Endothelial cell of umbilical vein (primary cell): Measurements from ENCODE around the gene COMMD7. TPM values are rescaled to one million over a fixed set of nuclear protein-coding genes. Genes with fewer than 3 reads are reported as not detected.

Experiments used
- BruUV-seq: library from RNA; stranded (reverse); fragments of 400-500 nt; replicated peaks from 2 replicates; lab custom pipeline; 2021; lab: Mats Ljungman, UMichigan
- CTCF ChIA-PET: fragments of 300-600, 350-600 bp; sonication (Branson Sonifier 250); formaldehyde crosslinking; loops from one replicate; lab custom pipeline; 2021; ENCODE audit warnings: antibody characterized with exemption, inconsistent platforms; lab: Charles Lee
- POLR2A ChIA-PET: fragments of 300-600, 350-600 bp; sonication (Branson Sonifier 250); formaldehyde crosslinking; loops from one replicate; lab custom pipeline; 2021; ENCODE audit warnings: antibody characterized with exemption, inconsistent platforms; lab: Charles Lee
- DNase-seq: peaks from one replicate; pipeline ENCODE4 v3.0.0-alpha.2; 2011; ENCODE audit warnings: low read depth, low spot score
- FAIRE-seq: peaks from 2 replicates; lab custom pipeline; 2011; peaks lifted over from hg19 to GRCh38; lab: Jason Lieb, UNC
- H2AFZ ChIP-seq: 2 replicates; pipeline ENCODE4 v1.6.0; 2012; ENCODE audit warnings: low read depth, low read length, control low read depth, inconsistent platforms
- H3K27ac ChIP-seq: 2 replicates; pipeline ENCODE4 v1.5.1; 2011; ENCODE audit warnings: low read depth, mild to moderate bottlenecking, control low read depth, low read length, moderate library complexity; ENCODE audit not compliant: insufficient read depth
- H3K27me3 ChIP-seq, 2 experiments: 2 replicates each; pipeline versions ENCODE4 v1.6.0 to v1.6.1; 2011; ENCODE audit warnings: low read length in 2 of 2, mixed read lengths in 1 of 2; ENCODE audit not compliant: control insufficient read depth in 2 of 2, insufficient read depth in 2 of 2
- H3K36me3 ChIP-seq, 2 experiments: 2 replicates in 1 of 2; 3 replicates in 1 of 2; pipeline ENCODE4 v1.5.1; 2011; ENCODE audit warnings: low read length in 2 of 2, mild to moderate bottlenecking in 1 of 2, moderate library complexity in 1 of 2; ENCODE audit not compliant: control insufficient read depth in 2 of 2, insufficient read depth in 2 of 2; ENCODE audit errors: extremely low read depth in 1 of 2
- H3K4me1 ChIP-seq: 3 replicates; pipeline ENCODE4 v1.5.1; 2011; ENCODE audit warnings: mild to moderate bottlenecking, low read length; ENCODE audit not compliant: control insufficient read depth, insufficient read depth; ENCODE audit errors: extremely low read depth
- H3K4me2 ChIP-seq: 2 replicates; pipeline ENCODE4 v1.6.1; 2011; ENCODE audit warnings: low read length, control low read depth, mixed read lengths; ENCODE audit not compliant: insufficient read depth
- H3K4me3 ChIP-seq, 3 experiments: fragments of 200-600 bp in 1 of 3; sonication (generic), shearing (Covaris generic) in 1 of 3; replicated peaks in 1 of 3; 2 replicates each; pipeline ENCODE4 v1.5.1; 2011 to 2016; ENCODE audit warnings: control low read depth in 3 of 3, low read length in 3 of 3, mild to moderate bottlenecking in 2 of 3, inconsistent platforms in 1 of 3, low read depth in 1 of 3, moderate library complexity in 1 of 3; ENCODE audit not compliant: insufficient read depth in 1 of 3
- H3K79me2 ChIP-seq: 2 replicates; pipeline ENCODE4 v1.6.0; 2012; ENCODE audit warnings: low read length, inconsistent platforms; ENCODE audit not compliant: control insufficient read depth, insufficient read depth
- H3K9ac ChIP-seq: replicated peaks from 2 replicates; pipeline ENCODE3; 2011; ENCODE audit warnings: low read length, control low read depth; ENCODE audit not compliant: insufficient read depth; ENCODE audit errors: extremely low read depth
- H3K9me1 ChIP-seq: replicated peaks from 3 replicates; pipeline ENCODE4 v1.6.0; 2011; ENCODE audit warnings: mild to moderate bottlenecking, low read length; ENCODE audit not compliant: control insufficient read depth, insufficient read depth; ENCODE audit errors: extremely low read depth
- H3K9me3 ChIP-seq: replicated peaks from 2 replicates; pipeline ENCODE4 v1.5.1; 2012; ENCODE audit warnings: low read length, inconsistent platforms; ENCODE audit not compliant: control insufficient read depth, insufficient read depth
- H4K20me1 ChIP-seq: replicated peaks from 2 replicates; pipeline ENCODE3; 2011; ENCODE audit warnings: mild to moderate bottlenecking, low read length; ENCODE audit not compliant: control insufficient read depth, insufficient read depth; ENCODE audit errors: extremely low read depth
- EZH2 ChIP-seq: IDR thresholded peaks from 2 replicates; pipeline ENCODE4 v1.6.1; 2012; ENCODE audit warnings: borderline replicate concordance, low read depth, mild to moderate bottlenecking, moderate library complexity, low read length, inconsistent platforms; ENCODE audit not compliant: severe bottlenecking
- POLR2A ChIP-seq: IDR thresholded peaks from 2 replicates; pipeline ENCODE4 v1.6.1; 2012; ENCODE audit warnings: low read depth, mild to moderate bottlenecking, control low read depth, low read length
- dilution Hi-C: fragments of 300-500 bp; cut with MboI; formaldehyde crosslinking; loops from one replicate; pipeline ENCODE4 v1.15.0; 2019; ENCODE audit warnings: low sequenced_read_pairs; ENCODE audit not compliant: extremely low pct_ligation_motif_present
- intact Hi-C: fragments of 100-400 bp; cut with micrococcal nuclease; formaldehyde crosslinking; loops from one replicate; pipeline ENCODE4 v1.10.0; 2022
- polyA plus RNA-seq, 4 experiments: library from polyadenylated mRNA; depleted of rRNA in 3 of 4; stranded (reverse) in 3 of 4; unstranded in 1 of 4; fragments of >200 nt; gene quantifications; 2 replicates each; pipeline versions ENCODE4 v1.2.1 to v1.2.3, GENCODE V29; 2011 to 2012; ENCODE audit warnings: missing spikeins in 1 of 4
- total RNA-seq: library from RNA; stranded (reverse); gene quantifications from 2 replicates; pipeline ENCODE4 v1.2.3, GENCODE V29; 2021

The COMMD7 gene
- total and polyA plus RNA-seq, 2 donors (not counting 3 experiments of a cell fraction or from before 2014, with no cell fraction given) = 58.8 to 72.9 TPM

- no peaks in the 10 kb centered on the region for H3K36me3 ChIP-seq
- no peaks in the 10 kb centered on the region for H3K9me1 ChIP-seq
- POLR2A ChIA-PET = no interaction called here
- no peaks in the 10 kb centered on the region for H3K27me3 ChIP-seq
- no peaks in the 10 kb centered on the region for H4K20me1 ChIP-seq
- no peaks in the 10 kb centered on the region for H3K79me2 ChIP-seq
- no TSS peak for BruUV-seq
- FAIRE-seq (no peak), DNase-seq (no peak)
- no peak overlapping the region for H3K4me3 ChIP-seq
- intact Hi-C loops = no loop called here
- H3K9ac ChIP-seq = no peak overlapping the region
- H3K4me1 ChIP-seq = no peaks in the 10 kb centered on the region
- H3K4me2 ChIP-seq = no peak overlapping the region
- CTCF ChIA-PET = interaction anchor here (1.2 kb wide), 1 partner anchor 91 kb away, joined by 7 read pairs; no protein-coding TSS in a partner anchor
- H3K27ac ChIP-seq = no peak overlapping the region
- H3K9me3 ChIP-seq = no peaks in the 10 kb centered on the region
- no peak for TF ChIP-seq EZH2
- dilution Hi-C loops = no loop called here
- H2AFZ ChIP-seq = no peak overlapping the region
These were observed 56.1 kb downstream of the COMMD7 start for GRCh38 chr20:32687180-32687532.

DNA sequence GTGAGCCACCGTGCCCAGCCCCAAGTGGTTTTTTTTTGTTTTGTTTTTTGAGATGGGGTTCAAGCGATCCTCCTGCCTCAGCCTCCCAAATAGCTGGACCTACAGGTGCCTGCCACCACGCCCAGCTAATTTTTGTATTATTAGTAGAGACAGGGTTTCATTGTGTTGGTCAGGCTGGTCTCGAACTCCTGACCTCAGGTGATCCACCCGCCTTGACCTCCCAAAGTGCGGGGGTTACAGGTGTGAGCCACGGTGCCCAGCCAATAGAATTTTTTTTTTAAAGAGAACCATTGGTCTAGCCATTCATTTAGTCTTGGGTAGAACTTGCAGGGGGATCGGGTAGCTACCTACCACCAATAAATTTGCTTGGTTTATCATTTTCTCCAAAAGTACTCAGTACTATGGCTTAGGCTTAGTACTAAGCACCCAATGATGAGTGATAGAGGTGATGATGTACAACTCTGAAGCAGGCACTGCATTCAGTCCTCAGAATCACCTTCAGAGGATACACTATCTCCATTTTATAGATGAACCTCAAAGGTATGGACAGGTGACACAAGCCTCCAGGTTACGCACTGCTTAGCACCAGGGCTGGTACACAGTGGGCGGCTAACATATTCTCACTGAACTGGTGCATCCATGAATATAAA lies 56.6 kb downstream of the COMMD7 start:
- DNase-seq (no peak), FAIRE-seq (no peak)
- no peak for TF ChIP-seq POLR2A
- intact Hi-C loops = no loop called here
- Histone ChIP-seq H3K9me1 (no peaks in the 10 kb centered on the region), H3K36me3 (no peaks in the 10 kb centered on the region), H3K4me2 (no peak overlapping the region), H3K4me3 (no peak overlapping the region), H2AFZ (no peak overlapping the region), H3K9ac (no peak overlapping the region), H3K79me2 (no peaks in the 10 kb centered on the region), H3K27me3 (no peaks in the 10 kb centered on the region), H3K9me3 (no peaks in the 10 kb centered on the region), H3K27ac (no peak overlapping the region), H3K4me1 (peaks cover 2% of the 10 kb centered on the region), H4K20me1 (no peaks in the 10 kb centered on the region)
- CTCF ChIA-PET = interaction anchor here (1.2 kb wide), 1 partner anchor 92 kb away, joined by 7 read pairs; no protein-coding TSS in a partner anchor
- POLR2A ChIA-PET = no interaction called here
- dilution Hi-C loops = no loop called here
- BruUV-seq = no TSS peak
